Measurements from ENCODE around the gene DPH5. TPM values are rescaled to one million over a fixed set of nuclear protein-coding genes. Genes with fewer than 3 reads are reported as not detected.
A peak's percentile ranks its signal among the peaks of the same experiment; 100 is the strongest.

DPH5 gene
- total RNA-seq, 4 donors from 2014 or later = 12.5 to 18.1 (median 15.1) TPM

DNA sequence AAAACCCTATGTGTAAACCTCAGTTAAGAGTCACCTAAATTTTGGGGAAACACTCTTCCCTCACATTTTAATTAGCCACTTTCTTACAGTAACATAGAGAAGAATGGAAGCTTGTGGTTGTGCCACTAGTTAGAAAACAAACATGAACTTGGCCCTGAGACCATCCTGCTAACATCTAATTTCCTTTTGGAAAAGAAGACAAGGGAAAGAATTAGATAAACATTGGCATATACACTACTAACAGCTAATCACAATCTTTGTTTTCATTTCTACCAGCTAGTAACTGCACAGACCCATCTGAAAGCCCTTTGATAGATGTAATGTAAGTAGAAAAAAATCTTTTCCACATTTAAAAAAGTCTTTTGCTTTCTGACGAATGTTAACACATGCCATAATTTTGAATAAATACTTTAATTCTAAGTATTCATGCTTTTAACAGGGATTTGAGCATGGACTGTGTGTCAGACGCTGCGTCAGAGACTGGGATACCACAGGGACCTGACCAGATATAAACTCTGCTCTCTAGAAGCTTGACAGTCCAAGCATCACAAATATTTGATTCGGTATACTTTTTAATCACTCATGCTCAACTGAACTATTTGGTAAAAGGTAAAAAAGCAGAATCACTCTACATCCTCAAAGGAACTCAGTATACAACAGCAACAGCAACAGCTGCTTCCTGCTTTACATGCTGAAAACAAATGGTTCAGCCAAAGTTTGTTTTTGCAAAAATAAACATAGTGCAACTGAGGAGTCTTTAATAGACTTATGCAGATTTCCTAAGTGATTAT, 30.2 kb downstream of the DPH5 start:
- Histone ChIP-seq H3K27me3 (no peaks in the 10 kb centered on the region), H3K4me3 (no peak overlapping the region), H3K27ac (replicated peaks in 1 of 4) (peak overlapping the region; percentile 35 to 47 (median 41)), H3K4me1 (peaks cover 11 to 30% (median 20%) of the 10 kb centered on the region in 4 donors), H3K36me3 (peaks cover 0 to 15% (median 6%) of the 10 kb centered on the region in 4 donors), H3K9me3 (no peaks in the 10 kb centered on the region)
- WGBS = 33% methylated on average over 4 of the region's 4 CpGs
- TF ChIP-seq POLR2A (IDR thresholded peaks at IDR 0.05; ENCODE audit: low read depth) (no peak), EP300 (IDR thresholded peaks at IDR 0.05) (no peak), POLR2AphosphoS5 (IDR thresholded peaks at IDR 0.05) (no peak)
- TF ChIP-seq, protein P1, sequence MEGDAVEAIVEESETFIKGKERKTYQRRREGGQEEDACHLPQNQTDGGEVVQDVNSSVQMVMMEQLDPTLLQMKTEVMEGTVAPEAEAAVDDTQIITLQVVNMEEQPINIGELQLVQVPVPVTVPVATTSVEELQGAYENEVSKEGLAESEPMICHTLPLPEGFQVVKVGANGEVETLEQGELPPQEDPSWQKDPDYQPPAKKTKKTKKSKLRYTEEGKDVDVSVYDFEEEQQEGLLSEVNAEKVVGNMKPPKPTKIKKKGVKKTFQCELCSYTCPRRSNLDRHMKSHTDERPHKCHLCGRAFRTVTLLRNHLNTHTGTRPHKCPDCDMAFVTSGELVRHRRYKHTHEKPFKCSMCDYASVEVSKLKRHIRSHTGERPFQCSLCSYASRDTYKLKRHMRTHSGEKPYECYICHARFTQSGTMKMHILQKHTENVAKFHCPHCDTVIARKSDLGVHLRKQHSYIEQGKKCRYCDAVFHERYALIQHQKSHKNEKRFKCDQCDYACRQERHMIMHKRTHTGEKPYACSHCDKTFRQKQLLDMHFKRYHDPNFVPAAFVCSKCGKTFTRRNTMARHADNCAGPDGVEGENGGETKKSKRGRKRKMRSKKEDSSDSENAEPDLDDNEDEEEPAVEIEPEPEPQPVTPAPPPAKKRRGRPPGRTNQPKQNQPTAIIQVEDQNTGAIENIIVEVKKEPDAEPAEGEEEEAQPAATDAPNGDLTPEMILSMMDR (IDR thresholded peaks at IDR 0.05) = no peak
- intact Hi-C loops (cut with DNase I) = no loop called here
- no peak for DNase-seq (ENCODE audit: extremely low spot score)

GRCh38 chr1:100989306-100990077, 36.1 kb downstream of the DPH5 start:
- TF ChIP-seq, protein P1 (IDR thresholded peaks at IDR 0.05) = no peak
- TF ChIP-seq POLR2A (IDR thresholded peaks at IDR 0.05; ENCODE audit: low read depth) (no peak), POLR2AphosphoS5 (IDR thresholded peaks at IDR 0.05) (peak in 1 of 2 donors; percentile 30), EP300 (IDR thresholded peaks at IDR 0.05) (no peak)
- no peak for DNase-seq (ENCODE audit: extremely low spot score)
- H3K27ac ChIP-seq (replicated peaks in 1 of 4) = peak overlapping the region; percentile 52 to 64 (median 57)
- H3K36me3 ChIP-seq = peaks cover 0 to 5% (median 0%) of the 10 kb centered on the region in 4 donors
- peaks cover 6 to 25% (median 21%) of the 10 kb centered on the region in 4 donors for H3K4me1 ChIP-seq
- intact Hi-C loops (cut with DNase I) = no loop called here
- WGBS = 26% methylated on average over 2 of the region's 2 CpGs
- H3K27me3 ChIP-seq = no peaks in the 10 kb centered on the region
- no peaks in the 10 kb centered on the region for H3K9me3 ChIP-seq
- no peak overlapping the region for H3K4me3 ChIP-seq

DNA sequence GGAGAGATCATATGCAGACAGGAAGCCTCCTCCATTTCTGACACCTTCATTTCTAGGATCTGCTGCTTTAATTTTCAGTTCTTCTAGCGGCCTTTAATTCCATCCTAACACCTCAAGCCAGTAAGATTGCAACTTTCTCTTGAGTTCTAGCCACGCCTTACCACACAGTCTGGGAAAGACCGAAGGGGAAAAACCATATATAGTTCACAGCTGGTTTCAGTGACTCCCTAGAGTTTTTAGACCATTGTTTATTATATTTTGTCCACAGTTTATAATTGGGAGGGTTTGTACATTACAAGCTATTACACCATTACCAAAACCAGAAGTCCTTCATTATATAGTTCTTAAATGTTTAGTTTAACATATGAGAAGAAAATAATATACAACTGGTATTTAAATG, 37.5 kb downstream of the DPH5 start:
- 69% methylated on average over 3 of the region's 3 CpGs for WGBS
- H3K27ac ChIP-seq (replicated peaks in 1 of 4) = peak overlapping the region in 1 of 4 donors; percentile 64

GRCh38 chr1:100982793-100983192, 42.8 kb downstream of the DPH5 start:
- H3K4me1 ChIP-seq = peaks cover 0 to 19% (median 13%) of the 10 kb centered on the region in 4 donors
- no peak overlapping the region for H3K27ac ChIP-seq (replicated peaks in 1 of 4)
- no peaks in the 10 kb centered on the region for H3K9me3 ChIP-seq
- intact Hi-C loops (cut with DNase I) = no loop called here
- no peak for TF ChIP-seq EP300 (IDR thresholded peaks at IDR 0.05)
- no peaks in the 10 kb centered on the region for H3K27me3 ChIP-seq
- H3K36me3 ChIP-seq = peaks cover 0 to 10% (median 0%) of the 10 kb centered on the region in 4 donors
- no peak for DNase-seq (ENCODE audit: extremely low spot score)
- H3K4me3 ChIP-seq = no peak overlapping the region
- 95% methylated on average over 4 of the region's 4 CpGs for WGBS

More for the DNA sequence above, 37.5 kb downstream of the DPH5 start:
- TF ChIP-seq, protein P1 (IDR thresholded peaks at IDR 0.05) = no peak
- TF ChIP-seq POLR2AphosphoS5 (IDR thresholded peaks at IDR 0.05) (no peak), POLR2A (IDR thresholded peaks at IDR 0.05; ENCODE audit: low read depth) (no peak), EP300 (IDR thresholded peaks at IDR 0.05) (no peak)
- no peak overlapping the region for H3K4me3 ChIP-seq
- H3K36me3 ChIP-seq = peaks cover 0 to 5% (median 0%) of the 10 kb centered on the region in 4 donors
- peaks cover 6 to 24% (median 20%) of the 10 kb centered on the region in 4 donors for H3K4me1 ChIP-seq
- no peaks in the 10 kb centered on the region for H3K27me3 ChIP-seq
- no peak for DNase-seq (ENCODE audit: extremely low spot score)
- no peaks in the 10 kb centered on the region for H3K9me3 ChIP-seq
- intact Hi-C loops (cut with DNase I) = no loop called here

DNA sequence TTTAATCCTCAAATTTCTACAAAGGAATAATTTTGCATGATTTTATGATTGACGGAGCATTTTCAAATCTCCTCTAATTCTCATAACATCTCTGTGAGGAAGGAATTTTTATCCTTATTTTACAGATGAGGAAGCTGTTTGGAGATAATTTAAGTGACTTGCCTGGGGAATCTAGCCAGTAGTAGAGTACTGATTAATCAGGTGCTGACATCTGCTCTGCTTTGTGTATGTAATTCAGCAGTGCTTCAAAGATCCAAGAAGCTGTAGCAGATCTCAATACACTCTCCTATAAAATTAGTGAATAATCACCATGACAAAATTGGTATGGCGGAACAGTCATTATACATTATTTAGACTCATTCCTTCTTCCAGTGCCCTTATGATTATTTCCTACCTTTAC, 46.0 kb downstream of the DPH5 start:
- Histone ChIP-seq H3K36me3 (peaks cover 8 to 30% (median 10%) of the 10 kb centered on the region in 4 donors), H3K9me3 (no peaks in the 10 kb centered on the region), H3K27me3 (no peaks in the 10 kb centered on the region), H3K4me1 (peaks cover 0 to 19% (median 13%) of the 10 kb centered on the region in 4 donors), H3K27ac (replicated peaks in 1 of 4) (no peak overlapping the region), H3K4me3 (no peak overlapping the region)
- no peak for DNase-seq (ENCODE audit: extremely low spot score)
- TF ChIP-seq POLR2AphosphoS5 (IDR thresholded peaks at IDR 0.05) = no peak
- TF ChIP-seq, protein P1 (IDR thresholded peaks at IDR 0.05) = no peak
- 60% methylated on average over 2 of the region's 2 CpGs for WGBS
- intact Hi-C loops (cut with DNase I) = no loop called here

All from esophagus muscularis mucosa (tissue), 4 donors.